IMR-90 (cell line): Measurements from ENCODE around the gene FUT8.

Experiments
- CEBPB ChIP-seq: IDR thresholded peaks from 2 replicates; pipeline ENCODE4 v1.6.1; 2012; ENCODE audit warnings: low read depth, low read length, improper control_type of control experiment
- CTCF ChIP-seq: conservative IDR thresholded peaks from 2 replicates; pipeline ENCODE4 v1.5.1; 2012; ENCODE audit warnings: mild to moderate bottlenecking, low read depth, low read length, improper control_type of control experiment
- MAZ ChIP-seq: IDR thresholded peaks from 2 replicates; pipeline ENCODE4 v1.6.1; 2012; ENCODE audit warnings: low read depth, mild to moderate bottlenecking, low read length, improper control_type of control experiment, moderate library complexity, borderline replicate concordance
- POLR2A ChIP-seq: IDR thresholded peaks from 2 replicates; pipeline ENCODE4 v1.6.1; 2012; ENCODE audit warnings: mild to moderate bottlenecking, low read depth, low read length
- RFX5 ChIP-seq: IDR thresholded peaks from 2 replicates; pipeline ENCODE4 v1.8.0; 2012; ENCODE audit warnings: low read depth, mild to moderate bottlenecking, low read length, moderate library complexity
- USF2 ChIP-seq: fragments of 150-350 bp; IDR thresholded peaks from 2 replicates; pipeline ENCODE4 v1.6.1; 2017; ENCODE audit warnings: mild to moderate bottlenecking, antibody characterized with exemption, low read length, low read depth

DNA sequence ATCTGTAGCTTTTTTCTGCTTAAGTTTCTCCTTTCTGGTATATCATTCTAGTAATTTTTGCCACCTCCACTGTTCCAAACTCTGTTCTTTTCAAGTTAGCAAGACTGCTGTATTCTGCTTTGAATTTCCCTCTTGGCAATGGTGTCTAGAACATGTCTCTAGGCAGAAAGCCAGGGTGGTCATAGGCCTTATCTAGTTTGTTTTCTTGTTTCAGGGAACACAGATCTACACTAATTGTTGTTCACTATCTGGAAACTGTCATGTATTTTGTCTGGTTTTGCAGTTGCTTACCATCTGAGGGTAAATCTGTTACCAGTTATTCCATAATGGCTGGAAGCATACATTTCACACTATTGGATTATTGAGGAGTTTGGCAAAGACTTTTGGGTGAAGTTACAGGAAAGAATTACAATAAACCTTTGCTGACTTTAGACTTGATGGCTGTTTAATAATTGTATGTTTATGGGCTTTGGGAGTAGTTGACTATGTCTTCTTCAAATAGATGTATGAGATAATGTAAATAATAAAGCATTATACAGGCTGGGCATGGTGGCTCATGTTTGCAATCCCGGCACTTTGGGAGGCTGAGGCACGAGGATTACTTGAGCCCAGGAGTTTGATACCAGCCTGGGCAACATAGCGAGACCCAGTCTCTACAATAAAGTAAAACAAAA lies 41.4 kb downstream of the FUT8 start:
- TF ChIP-seq USF2 (no peak), CTCF (no peak), CEBPB (no peak), POLR2A (no peak), MAZ (no peak), RFX5 (no peak)
